IMR-90 (cell line): ENCODE data around the gene RFX3. TPM values are rescaled to one million over a fixed set of nuclear protein-coding genes. Genes with fewer than 3 reads are reported as not detected.
A peak's percentile ranks its signal among the peaks of the same experiment; 100 is the strongest.

Experiments used
- ATAC-seq: fragments of 200-7000 bp; cut with Tn5 transposase; 2 replicates; pipeline ENCODE4 v1.9.1; 2020; ENCODE audit warnings: low read depth, mild to moderate bottlenecking, moderate library complexity
- BruUV-seq: library from RNA; stranded (reverse); fragments of 400-500 nt; replicated peaks from 2 replicates; lab custom pipeline; 2021; lab: Mats Ljungman, UMichigan
- CTCF ChIA-PET: fragments of 300-600 bp; formaldehyde crosslinking; extraction: SDS; loops from one replicate; lab custom pipeline; 2021; ENCODE audit warnings: antibody characterized with exemption; lab: Yijun Ruan, JAX
- POLR2A ChIA-PET: fragments of 300-600 bp; sonication (Branson Sonifier 250); formaldehyde crosslinking; loops from one replicate; lab custom pipeline; 2022; ENCODE audit warnings: antibody characterized with exemption; ENCODE audit not compliant: unreplicated experiment; lab: Charles Lee
- DNase-seq: peaks from one replicate; pipeline ENCODE4 v3.0.0; 2013
- H2AFZ ChIP-seq: replicated peaks from 2 replicates; pipeline ENCODE3; 2013; ENCODE audit warnings: low read length, mild to moderate bottlenecking; ENCODE audit not compliant: poor library complexity
- H2AK5ac ChIP-seq: 2 replicates; pipeline ENCODE4 v1.6.1; 2013; ENCODE audit warnings: low read depth, low read length, inconsistent platforms
- H2AK9ac ChIP-seq: replicated peaks from 2 replicates; pipeline ENCODE3; 2013; ENCODE audit warnings: mild to moderate bottlenecking, low read depth, low read length, moderate library complexity; ENCODE audit not compliant: poor library complexity
- H2BK120ac ChIP-seq: 2 replicates; pipeline ENCODE4 v1.6.1; 2013; ENCODE audit warnings: low read depth, low read length, inconsistent platforms
- H2BK15ac ChIP-seq: 3 replicates; pipeline ENCODE4 v1.6.1; 2013; ENCODE audit warnings: low read depth, low read length, inconsistent platforms
- H2BK20ac ChIP-seq: 2 replicates; pipeline ENCODE4 v1.6.1; 2013; ENCODE audit warnings: low read depth, mild to moderate bottlenecking, inconsistent platforms, low read length, moderate library complexity
- H2BK5ac ChIP-seq: 2 replicates; pipeline ENCODE4 v1.6.1; 2013; ENCODE audit warnings: mild to moderate bottlenecking, low read depth, low read length, inconsistent platforms; ENCODE audit not compliant: poor library complexity, severe bottlenecking
- H3K14ac ChIP-seq: replicated peaks from 2 replicates; pipeline ENCODE4 v1.6.1; 2013; ENCODE audit warnings: low read depth, low read length, inconsistent platforms
- H3K18ac ChIP-seq: 2 replicates; pipeline ENCODE4 v1.6.1; 2013; ENCODE audit warnings: low read depth, low read length, control low read depth
- H3K23ac ChIP-seq: 2 replicates; pipeline ENCODE4 v1.6.1; 2013; ENCODE audit warnings: low read depth, low read length, inconsistent platforms
- H3K27ac ChIP-seq: 2 replicates; pipeline ENCODE4 v1.5.1; 2013; ENCODE audit warnings: mild to moderate bottlenecking, control low read depth, low read length; ENCODE audit not compliant: insufficient read depth
- H3K27me3 ChIP-seq: 2 replicates; pipeline ENCODE4 v1.6.1; 2013; ENCODE audit warnings: low read length; ENCODE audit not compliant: control insufficient read depth, insufficient read depth
- H3K36me3 ChIP-seq: 2 replicates; pipeline ENCODE4 v1.6.1; 2013; ENCODE audit warnings: low read length, mixed read lengths; ENCODE audit not compliant: control insufficient read depth, insufficient read depth
- H3K4ac ChIP-seq: 2 replicates; pipeline ENCODE4 v1.6.1; 2013; ENCODE audit warnings: low read depth, low read length, inconsistent platforms
- H3K4me1 ChIP-seq: 2 replicates; pipeline ENCODE4 v1.6.1; 2013; ENCODE audit warnings: low read length, mixed read lengths; ENCODE audit not compliant: control insufficient read depth, insufficient read depth
- H3K4me2 ChIP-seq: 2 replicates; pipeline ENCODE4 v1.6.1; 2013; ENCODE audit warnings: low read depth, mild to moderate bottlenecking, control low read depth, low read length, moderate library complexity
- H3K4me3 ChIP-seq: 2 replicates; pipeline ENCODE4 v1.5.1; 2013; ENCODE audit warnings: low read depth, mild to moderate bottlenecking, control low read depth, low read length, moderate library complexity; ENCODE audit not compliant: insufficient read depth
- H3K56ac ChIP-seq: 2 replicates; pipeline ENCODE4 v1.6.1; 2013; ENCODE audit warnings: low read length, inconsistent platforms; ENCODE audit not compliant: insufficient read depth; ENCODE audit errors: extremely low read depth
- H3K79me1 ChIP-seq, 2 experiments: 2 replicates each; pipeline ENCODE4 v1.6.1; 2013; ENCODE audit warnings: low read length in 2 of 2, inconsistent platforms in 1 of 2, low read depth in 1 of 2
- H3K9ac ChIP-seq: 2 replicates; pipeline ENCODE4 v1.6.1; 2013; ENCODE audit warnings: low read depth, low read length, control low read depth
- H3K9me1 ChIP-seq: 2 replicates; pipeline ENCODE4 v1.6.1; 2013; ENCODE audit warnings: low read length, inconsistent platforms; ENCODE audit not compliant: insufficient read depth
- H3K9me3 ChIP-seq: 2 replicates; pipeline ENCODE4 v1.6.1; 2013; ENCODE audit warnings: low read length; ENCODE audit not compliant: control insufficient read depth, insufficient read depth
- H4K20me1 ChIP-seq: 2 replicates; pipeline ENCODE4 v1.6.1; 2013; ENCODE audit warnings: low read length, inconsistent platforms; ENCODE audit not compliant: insufficient read depth
- H4K5ac ChIP-seq: 2 replicates; pipeline ENCODE4 v1.6.1; 2013; ENCODE audit warnings: mild to moderate bottlenecking, low read depth, low read length, control low read depth
- H4K8ac ChIP-seq, 2 experiments: 2 replicates each; pipeline ENCODE4 v1.6.1; 2013; ENCODE audit warnings: low read depth in 2 of 2, low read length in 2 of 2, control low read depth in 1 of 2, inconsistent platforms in 1 of 2
- H4K91ac ChIP-seq: 2 replicates; pipeline ENCODE4 v1.6.1; 2013; ENCODE audit warnings: low read depth, low read length, inconsistent platforms; ENCODE audit not compliant: insufficient read depth
- BHLHE40 ChIP-seq: fragments of 150-350 bp; IDR thresholded peaks from 2 replicates; pipeline ENCODE4 v1.6.1; 2016; ENCODE audit warnings: mild to moderate bottlenecking, low read depth, low read length
- CEBPB ChIP-seq: IDR thresholded peaks from 2 replicates; pipeline ENCODE4 v1.6.1; 2012; ENCODE audit warnings: low read depth, low read length, improper control_type of control experiment
- CHD1 ChIP-seq: IDR thresholded peaks from 2 replicates; pipeline ENCODE4 v1.6.1; 2012; ENCODE audit warnings: low read depth, low read length, improper control_type of control experiment
- FOS ChIP-seq: fragments of 150-350 bp; IDR thresholded peaks from 2 replicates; pipeline ENCODE4 v1.6.1; 2016; ENCODE audit warnings: low read depth, low read length
- MAZ ChIP-seq: IDR thresholded peaks from 2 replicates; pipeline ENCODE4 v1.6.1; 2012; ENCODE audit warnings: low read depth, mild to moderate bottlenecking, low read length, improper control_type of control experiment, moderate library complexity, borderline replicate concordance
- MXI1 ChIP-seq: IDR thresholded peaks from 2 replicates; pipeline ENCODE4 v1.6.1; 2012; ENCODE audit warnings: low read depth, mild to moderate bottlenecking, low read length, moderate library complexity, borderline replicate concordance
- NFE2L2 ChIP-seq: fragments of 150-350 bp; IDR thresholded peaks from 2 replicates; pipeline ENCODE4 v1.6.1; 2016; ENCODE audit warnings: low read depth, mild to moderate bottlenecking, low read length
- POLR2A ChIP-seq: IDR thresholded peaks from 2 replicates; pipeline ENCODE4 v1.6.1; 2012; ENCODE audit warnings: mild to moderate bottlenecking, low read depth, low read length
- RAD21 ChIP-seq: IDR thresholded peaks from 2 replicates; pipeline ENCODE4 v1.6.1; 2012; ENCODE audit warnings: low read length, improper control_type of control experiment
- RFX5 ChIP-seq: IDR thresholded peaks from 2 replicates; pipeline ENCODE4 v1.8.0; 2012; ENCODE audit warnings: low read depth, mild to moderate bottlenecking, low read length, moderate library complexity
- SMC3 ChIP-seq: fragments of 150-350 bp; IDR thresholded peaks from 2 replicates; pipeline ENCODE4 v1.6.1; 2016; ENCODE audit warnings: low read depth, mild to moderate bottlenecking, antibody characterized with exemption, low read length, moderate library complexity
- WGBS, 2 experiments: methylation state at CpG; one replicate each; pipeline versions ENCODE4 v1.1.5 to v1.1.7; 2013; ENCODE audit warnings: missing lambda C conversion rate in 2 of 2; ENCODE audit not compliant: insufficient read length in 1 of 2; ENCODE audit errors: extremely low coverage in 2 of 2; 5-methylcytosine and 5-hydroxymethylcytosine counted together
- dilution Hi-C: fragments of 300-500 bp; cut with HindIII; formaldehyde crosslinking; loops from one replicate; pipeline ENCODE4 v1.14.3; 2018; ENCODE audit warnings: low sequenced_read_pairs; ENCODE audit not compliant: unreplicated experiment
- in situ Hi-C: fragments of 300-500 bp; cut with MboI; formaldehyde crosslinking; loops from 3 replicates; pipeline ENCODE4 v1.14.3; 2019; ENCODE audit warnings: low sequenced_read_pairs, inconsistent platforms, mixed read lengths
- intact Hi-C: fragments of 100-400 bp; cut with micrococcal nuclease; formaldehyde crosslinking; loops from 2 replicates; pipeline ENCODE4 v1.10.0; 2022
- polyA plus RNA-seq, 3 experiments: library from polyadenylated mRNA; depleted of rRNA; stranded (reverse); fragments of >200 nt; gene quantifications; 2 replicates each; pipeline ENCODE4 v1.2.3, GENCODE V29; 2012; ENCODE audit warnings: low replicate concordance in 1 of 3
- total RNA-seq: library from RNA; depleted of rRNA; stranded (reverse); fragments of >200 nt; gene quantifications from 2 replicates; pipeline ENCODE4 v1.2.3, GENCODE V29; 2012
- TF ChIP-seq, protein P1 (sequence below): conservative IDR thresholded peaks from 2 replicates; pipeline ENCODE4 v1.5.1; 2012; ENCODE audit warnings: mild to moderate bottlenecking, low read depth, low read length, improper control_type of control experiment
- TF ChIP-seq, protein P2 (sequence below): fragments of 150-350 bp; IDR thresholded peaks from 2 replicates; pipeline ENCODE4 v1.6.1; 2017; ENCODE audit warnings: mild to moderate bottlenecking, antibody characterized with exemption, low read length, low read depth

RFX3 gene
- total and polyA plus RNA-seq, 2 of the 4 experiments (the other 2 are of a cell fraction), result 1.7 to 2.7 TPM

DNA sequence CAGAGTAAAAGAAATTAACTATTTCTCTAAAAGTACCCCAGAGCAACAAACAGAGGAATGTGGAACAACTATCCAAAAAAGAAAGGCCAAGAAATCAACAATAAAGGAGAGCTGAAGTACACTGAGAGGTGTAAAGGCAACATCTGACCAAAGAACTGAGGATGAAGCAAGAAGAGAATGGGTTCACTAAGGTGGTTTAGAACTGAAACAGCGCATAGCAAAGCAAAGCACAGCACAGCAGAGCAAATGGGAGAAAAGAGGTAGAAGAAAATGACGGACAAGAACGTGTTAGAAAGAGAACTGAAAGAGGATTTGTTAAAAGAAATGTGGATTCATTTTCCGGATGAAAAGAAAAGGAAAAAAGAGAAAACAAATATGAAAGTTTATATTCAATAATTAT lies 25.8 kb downstream of the RFX3 start:
- H3K4ac ChIP-seq, result no peak overlapping the region
- H2AK9ac ChIP-seq, result no peak overlapping the region
- H3K9me3 ChIP-seq, result no peaks in the 10 kb centered on the region
- H3K27me3 ChIP-seq, result no peaks in the 10 kb centered on the region
- H3K36me3 ChIP-seq, result no peaks in the 10 kb centered on the region
- H2AK5ac ChIP-seq, result no peak overlapping the region
- no peak overlapping the region for H3K56ac ChIP-seq
- ATAC-seq (no peak), DNase-seq (no peak)
- no TSS peak for BruUV-seq
- peaks cover 6% of the 10 kb centered on the region for H3K4me1 ChIP-seq
- H2BK120ac ChIP-seq, result no peak overlapping the region
- CTCF ChIA-PET, result interaction anchor here (0.6 kb wide), 1 partner anchor 458 kb away, joined by 5 read pairs; no protein-coding TSS in a partner anchor
- intact Hi-C loops (no loop called here), in situ Hi-C loops (no loop called here), dilution Hi-C loops (no loop called here)
- no peak overlapping the region for H3K23ac ChIP-seq
- H4K8ac ChIP-seq, result 0 out of 4 replicates have a peak overlapping the region, but pooled peaks of 1 of the 2 experiments have one; percentile 19
- no peak overlapping the region; the same call in 1 of the 2 replicates for H4K5ac ChIP-seq
- no peak overlapping the region; the same call in 1 of the 2 replicates for H3K18ac ChIP-seq
- no peak overlapping the region for H3K27ac ChIP-seq
- no peak overlapping the region for H3K4me3 ChIP-seq
- POLR2A ChIA-PET, result no interaction called here
- no peaks in the 10 kb centered on the region for H4K20me1 ChIP-seq
- H2BK15ac ChIP-seq, result peak overlapping the region; percentile 52; the same call in 1 of the 3 replicates
- no peaks in the 10 kb centered on the region for H3K9me1 ChIP-seq
- no peak overlapping the region for H3K9ac ChIP-seq
- no peak overlapping the region for H4K91ac ChIP-seq
- 0 out of 2 replicates have a peak overlapping the region, but pooled peaks have one; percentile 58 for H3K14ac ChIP-seq
- H2BK5ac ChIP-seq, result no peak overlapping the region
- TF ChIP-seq, protein P1, sequence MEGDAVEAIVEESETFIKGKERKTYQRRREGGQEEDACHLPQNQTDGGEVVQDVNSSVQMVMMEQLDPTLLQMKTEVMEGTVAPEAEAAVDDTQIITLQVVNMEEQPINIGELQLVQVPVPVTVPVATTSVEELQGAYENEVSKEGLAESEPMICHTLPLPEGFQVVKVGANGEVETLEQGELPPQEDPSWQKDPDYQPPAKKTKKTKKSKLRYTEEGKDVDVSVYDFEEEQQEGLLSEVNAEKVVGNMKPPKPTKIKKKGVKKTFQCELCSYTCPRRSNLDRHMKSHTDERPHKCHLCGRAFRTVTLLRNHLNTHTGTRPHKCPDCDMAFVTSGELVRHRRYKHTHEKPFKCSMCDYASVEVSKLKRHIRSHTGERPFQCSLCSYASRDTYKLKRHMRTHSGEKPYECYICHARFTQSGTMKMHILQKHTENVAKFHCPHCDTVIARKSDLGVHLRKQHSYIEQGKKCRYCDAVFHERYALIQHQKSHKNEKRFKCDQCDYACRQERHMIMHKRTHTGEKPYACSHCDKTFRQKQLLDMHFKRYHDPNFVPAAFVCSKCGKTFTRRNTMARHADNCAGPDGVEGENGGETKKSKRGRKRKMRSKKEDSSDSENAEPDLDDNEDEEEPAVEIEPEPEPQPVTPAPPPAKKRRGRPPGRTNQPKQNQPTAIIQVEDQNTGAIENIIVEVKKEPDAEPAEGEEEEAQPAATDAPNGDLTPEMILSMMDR, result no peak
- TF ChIP-seq POLR2A, result no peak
- no peak for TF ChIP-seq BHLHE40
- no peak for TF ChIP-seq FOS
- TF ChIP-seq SMC3, result no peak
- no peak for TF ChIP-seq RFX5
- no peak for TF ChIP-seq CEBPB
- TF ChIP-seq MAZ, result no peak
- no peak for TF ChIP-seq CHD1
- TF ChIP-seq, protein P2, sequence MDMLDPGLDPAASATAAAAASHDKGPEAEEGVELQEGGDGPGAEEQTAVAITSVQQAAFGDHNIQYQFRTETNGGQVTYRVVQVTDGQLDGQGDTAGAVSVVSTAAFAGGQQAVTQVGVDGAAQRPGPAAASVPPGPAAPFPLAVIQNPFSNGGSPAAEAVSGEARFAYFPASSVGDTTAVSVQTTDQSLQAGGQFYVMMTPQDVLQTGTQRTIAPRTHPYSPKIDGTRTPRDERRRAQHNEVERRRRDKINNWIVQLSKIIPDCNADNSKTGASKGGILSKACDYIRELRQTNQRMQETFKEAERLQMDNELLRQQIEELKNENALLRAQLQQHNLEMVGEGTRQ, result no peak
- TF ChIP-seq MXI1, result no peak
- TF ChIP-seq NFE2L2, result no peak
- no peak for TF ChIP-seq RAD21
- H2AFZ ChIP-seq, result no peak overlapping the region
- no peak overlapping the region for H2BK20ac ChIP-seq
- WGBS, 2 experiments, result 100% methylated on average over 2 of the region's 4 CpGs; no CpG with 5 or more reads in 1 of the 2 experiments
- peaks cover 0 to 6% of the 10 kb centered on the region in 2 experiments; a peak in 1 of 4 replicates for H3K79me1 ChIP-seq
- peak overlapping the region; percentile 79; the same call in 1 of the 2 replicates for H3K4me2 ChIP-seq
